Measurements from ENCODE around the gene TPTE2. TPM values are rescaled to one million over a fixed set of nuclear protein-coding genes. Genes with fewer than 3 reads are reported as not detected.
"Not testable (repeated sequence)": the region's sequence is repeated elsewhere in the genome, so short reads cannot be mapped to it uniquely, and the experiment has no call there.

TPTE2 gene
- under 1 TPM; 0.17 to 0.21 TPM for total RNA-seq

DNA sequence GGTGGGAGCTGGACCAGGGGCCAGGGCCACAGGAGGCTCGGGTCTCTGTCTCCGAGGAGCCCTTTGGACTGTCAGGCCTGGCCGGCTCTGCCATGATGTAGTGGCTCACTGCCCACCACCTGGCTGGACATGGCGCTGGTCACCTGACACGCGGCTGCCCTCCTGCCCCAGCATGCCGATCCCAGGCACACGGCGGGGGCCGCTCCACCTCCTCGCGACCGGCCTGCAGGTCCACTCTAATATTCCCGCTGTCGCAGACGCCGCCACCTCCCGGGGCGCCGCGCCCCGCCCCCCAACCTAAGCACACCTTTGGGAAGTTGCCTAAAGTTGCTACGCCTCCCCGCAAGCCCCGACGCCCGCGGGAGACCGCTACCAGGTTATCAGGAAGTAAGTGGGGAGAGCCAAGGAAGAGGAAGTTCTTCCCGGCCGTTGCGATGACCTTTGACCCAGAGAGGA, at the start of gene TPTE2:
Gene TPTE2, minus strand, starts transcription at position 406 of the 456 bp plus-strand sequence. CDS start 58,298 bp downstream, outside the sequence.
- H3K9me3 Mint-ChIP-seq; CTCF ChIA-PET; H3K4me3 Mint-ChIP-seq; POLR2A ChIA-PET; H3K27me3 Mint-ChIP-seq; H3K4me1 Mint-ChIP-seq; H3K27ac Mint-ChIP-seq; H3K36me3 Mint-ChIP-seq (ENCODE audit: low read depth); DNase-seq: not testable (repeated sequence)

DNA sequence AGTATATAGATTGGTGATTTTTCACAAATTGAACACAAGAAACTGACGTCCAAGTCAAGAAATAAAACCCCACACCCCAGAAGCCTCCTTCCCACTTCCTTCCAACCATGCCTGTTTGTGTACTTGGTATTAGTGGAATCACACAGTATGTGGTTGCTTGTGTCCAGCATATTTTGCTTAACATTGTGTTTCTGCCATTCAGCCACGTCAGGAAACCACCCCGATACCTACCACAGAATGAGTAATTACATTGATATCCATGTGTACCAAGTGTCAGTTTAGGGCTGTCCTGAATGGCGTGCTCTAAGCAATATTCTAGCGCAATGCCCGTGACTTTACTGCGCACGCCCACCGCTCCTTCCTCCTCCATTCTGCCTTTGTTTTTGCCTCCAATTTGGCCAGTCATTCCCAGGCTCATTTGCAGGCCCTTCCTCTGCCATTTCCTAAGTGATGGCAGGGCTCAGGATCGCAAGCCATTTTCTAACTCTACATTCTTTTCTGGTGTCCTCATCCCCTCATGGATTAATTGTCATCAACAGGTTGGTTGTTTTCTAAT, 46.3 kb upstream of the TPTE2 start:
- Mint-ChIP-seq H3K27ac (no peak overlapping the region), H3K9me3 (peaks cover 15% of the 10 kb centered on the region), H3K4me1 (peaks cover 1% of the 10 kb centered on the region), H3K36me3 (ENCODE audit: low read depth) (peaks cover 12% of the 10 kb centered on the region), H3K4me3 (no peak overlapping the region), H3K27me3 (peaks cover 17% of the 10 kb centered on the region)
- DNase-seq, result no peak
- ChIA-PET POLR2A (no interaction called here), CTCF (interaction anchor here (0.5 kb wide), 1 partner anchor 39 kb away, joined by 3 read pairs; no protein-coding TSS in a partner anchor)

DNA sequence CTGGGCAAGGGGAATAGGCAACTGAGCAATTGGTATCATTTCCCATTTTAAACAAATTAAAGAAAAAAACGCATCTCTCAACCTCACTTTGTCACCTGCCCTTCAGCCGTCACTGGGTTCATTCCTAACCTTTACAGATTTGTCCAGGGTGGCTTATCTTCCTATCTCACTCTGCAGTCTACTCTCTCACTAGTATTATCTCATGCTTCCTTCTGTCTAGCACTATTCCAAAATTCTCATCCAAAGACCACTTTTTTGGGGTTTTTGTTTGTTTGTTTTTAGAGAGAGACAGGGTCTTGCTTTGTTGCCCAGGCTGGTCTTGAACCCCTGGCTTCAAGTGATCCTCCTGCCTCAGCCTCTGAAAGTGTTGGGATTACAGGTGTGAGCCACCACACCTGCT, 45.4 kb upstream of the TPTE2 start:
- DNase-seq, result no peak
- no peak overlapping the region for H3K27ac Mint-ChIP-seq
- H3K9me3 Mint-ChIP-seq, result peaks cover 15% of the 10 kb centered on the region
- peaks cover 1% of the 10 kb centered on the region for H3K4me1 Mint-ChIP-seq
- peaks cover 20% of the 10 kb centered on the region for H3K27me3 Mint-ChIP-seq
- H3K36me3 Mint-ChIP-seq (ENCODE audit: low read depth), result peaks cover 12% of the 10 kb centered on the region
- no peak overlapping the region for H3K4me3 Mint-ChIP-seq
- ChIA-PET CTCF (interaction anchor here (0.5 kb wide), 1 partner anchor 40 kb away, joined by 3 read pairs; no protein-coding TSS in a partner anchor), POLR2A (no interaction called here)

DNA sequence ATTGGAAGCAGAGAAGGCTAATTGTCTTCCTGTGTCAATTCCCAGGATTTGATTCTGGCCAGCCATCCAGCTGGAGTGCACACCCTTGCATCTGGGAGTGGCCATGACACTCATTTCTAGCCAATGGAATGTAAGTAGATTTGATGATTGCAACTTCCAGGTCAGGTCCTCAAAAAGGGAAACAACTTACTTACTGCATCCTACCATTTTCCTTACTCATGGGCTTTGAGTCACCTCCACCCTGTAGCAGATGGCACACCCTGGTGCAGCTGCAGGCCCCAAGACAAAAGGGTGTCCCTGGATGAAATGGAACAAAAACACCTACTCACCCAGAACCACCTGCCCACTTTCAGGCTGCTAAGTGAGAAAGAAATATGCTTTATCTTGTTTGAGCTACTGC, 44.8 kb upstream of the TPTE2 start:
- Mint-ChIP-seq H3K27ac (no peak overlapping the region), H3K27me3 (peaks cover 23% of the 10 kb centered on the region), H3K9me3 (peaks cover 15% of the 10 kb centered on the region), H3K36me3 (ENCODE audit: low read depth) (peaks cover 12% of the 10 kb centered on the region), H3K4me1 (peaks cover 1% of the 10 kb centered on the region), H3K4me3 (no peak overlapping the region)
- ChIA-PET CTCF (no interaction called here), POLR2A (no interaction called here)
- DNase-seq, result no peak

DNA sequence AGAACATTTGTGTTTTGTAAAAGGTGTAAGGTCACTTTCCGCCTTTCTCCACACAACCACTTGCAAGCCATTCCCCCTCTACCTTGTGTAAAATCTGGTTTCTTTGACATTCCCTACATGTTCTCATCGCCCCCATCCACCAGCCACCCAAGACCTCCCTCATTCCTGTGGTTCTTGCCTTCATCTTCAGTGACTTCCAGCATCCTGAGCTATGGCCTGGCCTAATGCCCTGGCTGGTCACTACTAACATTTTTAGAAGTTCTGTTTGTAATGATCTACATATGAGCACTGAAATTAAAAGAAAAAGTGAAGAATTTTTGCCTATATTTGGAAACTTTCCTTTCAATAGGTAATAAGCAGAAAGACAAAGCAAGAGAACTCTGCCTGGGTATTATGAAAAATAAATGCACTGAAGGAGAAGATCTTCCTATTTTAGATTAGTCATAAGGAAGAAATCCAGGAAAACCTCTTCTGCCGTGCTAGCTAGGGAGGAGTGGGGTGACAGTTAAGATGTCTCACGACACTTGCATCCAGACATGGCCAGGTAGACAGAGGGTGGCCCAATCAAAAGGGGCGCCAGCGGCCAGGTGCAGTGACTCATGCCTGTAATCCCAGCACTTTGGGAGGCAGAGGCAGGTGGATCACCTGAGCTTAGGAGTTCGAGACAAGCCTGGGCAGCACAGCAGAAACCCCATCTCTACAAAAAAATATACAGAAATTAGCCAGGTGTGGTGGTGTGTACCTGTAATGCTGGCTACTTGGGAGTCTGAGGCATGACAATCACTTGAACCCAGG, 44.0 kb upstream of the TPTE2 start:
- Mint-ChIP-seq H3K4me3 (no peak overlapping the region), H3K27ac (no peak overlapping the region), H3K27me3 (peaks cover 28% of the 10 kb centered on the region), H3K9me3 (peaks cover 15% of the 10 kb centered on the region), H3K36me3 (ENCODE audit: low read depth) (peaks cover 12% of the 10 kb centered on the region), H3K4me1 (peaks cover 1% of the 10 kb centered on the region)
- no peak for DNase-seq
- ChIA-PET POLR2A (no interaction called here), CTCF (no interaction called here)

DNA sequence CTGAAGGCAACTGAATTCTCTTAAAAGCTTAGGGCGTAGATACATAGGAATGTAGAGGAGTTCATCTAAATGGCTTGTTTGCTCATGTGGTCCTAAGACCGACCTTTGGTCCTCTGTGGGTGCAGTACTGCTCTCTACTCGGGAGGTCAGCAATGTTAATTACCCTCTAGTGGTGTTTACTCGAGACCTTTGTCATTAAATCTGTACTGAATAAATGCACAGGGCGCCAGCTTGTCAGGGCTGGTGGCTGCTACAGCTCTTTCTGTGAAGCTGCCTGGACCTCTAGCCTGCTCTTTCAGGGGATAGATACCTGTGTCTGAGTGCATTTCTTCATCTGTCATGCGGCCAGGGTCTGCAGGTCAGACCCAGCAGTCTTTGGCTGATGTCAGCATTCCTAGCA, 43.0 kb upstream of the TPTE2 start:
- H3K27ac Mint-ChIP-seq, result no peak overlapping the region
- H3K9me3 Mint-ChIP-seq, result peaks cover 15% of the 10 kb centered on the region
- H3K4me3 Mint-ChIP-seq, result no peak overlapping the region
- no peak for DNase-seq
- ChIA-PET CTCF (no interaction called here), POLR2A (no interaction called here)
- peaks cover 12% of the 10 kb centered on the region for H3K36me3 Mint-ChIP-seq (ENCODE audit: low read depth)
- peaks cover 1% of the 10 kb centered on the region for H3K4me1 Mint-ChIP-seq
- H3K27me3 Mint-ChIP-seq, result peaks cover 35% of the 10 kb centered on the region

DNA sequence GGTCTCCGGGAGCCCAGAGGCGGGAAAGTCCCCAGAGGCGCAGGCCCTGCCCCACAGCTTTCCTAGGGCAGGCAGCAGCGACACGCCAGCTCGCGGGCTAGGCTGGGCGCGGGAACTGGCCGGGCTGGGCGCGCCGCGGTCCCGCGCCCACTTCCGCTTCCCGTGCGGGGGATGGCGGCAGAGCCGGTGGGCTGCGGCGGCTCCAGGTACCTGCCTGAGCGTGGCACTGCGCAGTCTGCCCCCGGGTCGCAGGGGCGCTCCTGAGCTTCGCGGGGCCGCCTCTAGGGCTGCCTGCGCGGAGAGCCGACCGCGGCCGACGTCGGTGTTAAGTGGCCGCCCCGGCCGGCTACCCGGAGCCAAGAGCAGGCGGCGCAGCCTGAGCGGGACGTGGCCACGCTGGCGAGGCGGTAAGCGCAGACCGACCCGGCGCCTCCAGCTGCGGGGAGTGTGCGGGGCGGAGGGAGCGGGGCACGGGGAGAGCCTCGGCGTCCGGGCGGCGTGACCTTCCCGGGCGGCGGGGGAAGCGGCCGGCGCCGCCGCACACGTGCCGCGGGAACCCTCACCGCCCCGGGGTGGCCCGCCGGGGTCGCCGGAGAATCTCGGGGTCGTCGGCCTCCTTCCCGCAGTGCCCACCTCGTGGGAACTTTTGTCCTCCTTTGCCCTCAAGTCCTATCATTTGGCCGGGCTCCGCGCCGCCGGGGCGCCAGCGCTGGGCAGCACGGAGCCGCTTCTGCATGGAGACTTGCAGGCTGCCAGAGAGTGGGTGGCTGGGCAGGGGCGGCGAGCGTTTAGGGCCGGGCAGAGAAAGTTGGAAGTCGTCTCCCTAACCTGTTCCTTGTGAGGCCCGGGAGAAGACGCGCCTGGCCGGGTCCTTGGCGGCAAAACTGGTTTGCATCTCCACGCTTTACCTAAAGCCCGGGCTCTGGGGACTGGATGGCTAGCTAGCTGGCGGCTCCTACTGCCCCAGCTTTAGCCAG, 40.7 kb upstream of the TPTE2 start:
- ChIA-PET POLR2A (no interaction called here), CTCF (interaction anchor here (0.6 to 1.2 kb wide), 2 partner anchors 13 to 23 kb away, joined by 3 read pairs; no protein-coding TSS in a partner anchor)
- H3K27me3 Mint-ChIP-seq, result peaks cover 43% of the 10 kb centered on the region
- peak overlapping the region; percentile 43 for H3K4me3 Mint-ChIP-seq
- peaks cover 12% of the 10 kb centered on the region for H3K36me3 Mint-ChIP-seq (ENCODE audit: low read depth)
- H3K4me1 Mint-ChIP-seq, result peaks cover 1% of the 10 kb centered on the region
- peak; percentile 26 for DNase-seq
- H3K27ac Mint-ChIP-seq, result no peak overlapping the region
- H3K9me3 Mint-ChIP-seq, result peaks cover 15% of the 10 kb centered on the region

DNA sequence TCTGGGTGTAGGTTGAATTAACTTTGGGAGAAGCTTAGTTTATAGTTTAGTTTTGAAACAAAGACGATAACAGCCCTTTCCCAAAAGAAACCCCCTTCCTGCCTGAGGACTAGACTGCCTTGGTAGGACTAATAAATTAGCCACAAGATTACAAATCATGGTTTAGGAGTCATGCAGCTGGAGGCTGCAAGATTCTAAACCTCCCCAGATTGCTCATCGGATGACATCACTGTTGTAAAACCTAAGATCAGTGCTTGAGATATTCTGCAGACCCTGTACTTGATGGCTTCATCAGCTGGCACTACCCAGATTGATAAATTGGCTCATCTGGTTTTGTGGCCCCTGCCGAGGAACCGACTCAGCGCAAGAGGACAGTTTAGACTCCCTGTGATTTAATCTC, 36.2 kb upstream of the TPTE2 start:
- Mint-ChIP-seq H3K27me3 (peaks cover 30% of the 10 kb centered on the region), H3K27ac (no peak overlapping the region), H3K36me3 (ENCODE audit: low read depth) (no peaks in the 10 kb centered on the region), H3K9me3 (no peaks in the 10 kb centered on the region), H3K4me3 (no peak overlapping the region), H3K4me1 (no peaks in the 10 kb centered on the region)
- DNase-seq, result no peak
- POLR2A ChIA-PET, result interaction anchor here (0.6 kb wide), 1 partner anchor 157 kb away, joined by 3 read pairs; no protein-coding TSS in a partner anchor
- CTCF ChIA-PET, result no interaction called here

DNA sequence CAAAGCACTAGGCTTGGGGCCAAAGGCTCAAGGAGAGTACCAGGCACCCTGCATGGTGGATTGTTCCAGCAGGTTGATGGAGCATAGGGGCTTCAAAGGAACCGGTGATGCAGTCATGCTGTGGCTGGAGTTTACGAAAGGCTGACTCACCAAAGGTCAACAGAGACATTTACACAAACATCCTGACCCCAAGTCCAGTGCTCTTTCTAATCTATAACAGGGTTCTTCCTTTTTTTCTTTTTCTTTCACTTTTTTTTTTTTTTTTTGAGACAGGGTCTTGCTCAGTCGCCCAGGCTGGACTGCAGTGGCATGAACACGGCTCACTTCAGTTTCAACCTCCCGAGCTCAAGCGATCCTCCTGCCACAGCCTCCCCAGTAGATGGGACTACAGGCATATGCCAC, 35.6 kb upstream of the TPTE2 start:
- ChIA-PET POLR2A (no interaction called here), CTCF (no interaction called here)
- DNase-seq, result no peak
- Mint-ChIP-seq H3K36me3 (ENCODE audit: low read depth) (no peaks in the 10 kb centered on the region), H3K4me1 (no peaks in the 10 kb centered on the region), H3K27me3 (peaks cover 27% of the 10 kb centered on the region), H3K4me3 (no peak overlapping the region), H3K27ac (no peak overlapping the region), H3K9me3 (no peaks in the 10 kb centered on the region)

DNA sequence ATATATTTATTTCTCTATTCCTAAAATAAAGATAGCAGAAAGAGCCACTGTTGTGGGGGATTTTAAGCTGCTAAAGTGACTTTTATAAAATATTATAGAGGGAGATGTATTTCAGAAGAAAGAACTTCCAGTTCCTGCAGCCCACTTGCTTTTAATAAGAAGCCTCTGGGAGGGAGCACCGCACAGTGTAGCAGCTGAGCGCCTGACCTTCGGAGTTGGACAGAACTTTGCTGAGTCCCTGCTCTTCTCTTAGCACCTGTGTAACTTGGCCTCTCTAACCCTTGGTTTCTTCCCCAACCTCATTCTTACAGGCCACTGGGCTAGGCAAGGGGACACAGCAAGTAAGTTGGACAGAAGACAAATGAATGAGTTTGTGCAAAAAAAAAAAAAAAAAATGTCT, 34.8 kb upstream of the TPTE2 start:
- no peak for DNase-seq
- Mint-ChIP-seq H3K4me3 (no peak overlapping the region), H3K4me1 (no peaks in the 10 kb centered on the region), H3K9me3 (no peaks in the 10 kb centered on the region), H3K27ac (no peak overlapping the region), H3K27me3 (peaks cover 24% of the 10 kb centered on the region), H3K36me3 (ENCODE audit: low read depth) (no peaks in the 10 kb centered on the region)
- POLR2A ChIA-PET, result no interaction called here
- CTCF ChIA-PET, result interaction anchor here (1.2 kb wide), 1 partner anchor 27 kb away, joined by 3 read pairs; no protein-coding TSS in a partner anchor

DNA sequence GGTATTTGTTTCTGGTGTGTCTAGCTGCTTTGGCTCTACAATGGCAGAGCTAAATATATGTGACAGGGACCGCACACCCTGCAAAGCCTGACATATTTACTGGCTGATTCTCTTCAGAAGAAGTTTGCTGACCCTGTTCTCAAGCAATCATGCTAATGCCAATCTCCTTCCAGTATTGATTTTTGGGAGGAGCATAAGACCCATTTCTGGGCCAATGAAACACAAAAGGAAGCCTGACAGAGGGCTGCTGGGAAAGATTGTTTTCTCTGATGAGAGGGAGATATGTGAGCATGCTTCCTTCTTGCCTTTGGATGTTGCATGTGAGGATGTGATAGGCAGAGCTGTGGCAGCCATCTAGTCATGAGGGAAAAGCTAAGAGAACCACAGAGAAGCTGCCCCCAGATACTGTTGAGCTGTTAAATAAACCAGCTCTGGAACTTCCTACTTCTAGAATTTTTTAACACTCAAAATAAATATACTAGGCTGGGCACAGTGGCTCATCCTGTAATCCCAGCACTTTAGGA, 31.4 kb upstream of the TPTE2 start:
- Mint-ChIP-seq H3K36me3 (ENCODE audit: low read depth) (no peaks in the 10 kb centered on the region), H3K27ac (no peak overlapping the region), H3K4me3 (no peak overlapping the region), H3K4me1 (peaks cover 6% of the 10 kb centered on the region), H3K9me3 (no peaks in the 10 kb centered on the region), H3K27me3 (peaks cover 9% of the 10 kb centered on the region)
- CTCF ChIA-PET, result no interaction called here
- POLR2A ChIA-PET, result no interaction called here
- DNase-seq, result no peak

DNA sequence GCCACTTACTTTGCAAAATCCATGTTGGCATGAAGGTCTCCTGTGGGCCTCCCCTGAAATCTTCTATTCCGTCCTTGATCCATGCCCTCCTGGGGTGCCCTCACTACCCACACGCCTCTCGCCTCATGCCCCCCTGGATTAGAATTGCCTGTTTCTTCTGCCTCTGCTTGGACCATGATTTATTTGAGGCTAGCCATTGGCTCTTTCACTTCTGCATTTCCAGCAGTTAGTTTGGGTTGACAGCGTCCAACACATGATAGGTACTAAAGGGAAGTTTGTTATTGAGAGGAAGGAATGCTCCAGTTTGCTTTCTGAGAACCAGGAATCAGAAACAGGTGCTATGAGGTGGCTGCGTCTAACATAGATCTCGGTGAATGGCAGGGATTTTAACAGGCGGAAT, 30.5 kb upstream of the TPTE2 start:
- peaks cover 14% of the 10 kb centered on the region for H3K4me1 Mint-ChIP-seq
- no peaks in the 10 kb centered on the region for H3K9me3 Mint-ChIP-seq
- no peak overlapping the region for H3K4me3 Mint-ChIP-seq
- DNase-seq, result no peak
- H3K36me3 Mint-ChIP-seq (ENCODE audit: low read depth), result no peaks in the 10 kb centered on the region
- ChIA-PET CTCF (no interaction called here), POLR2A (no interaction called here)
- peaks cover 5% of the 10 kb centered on the region for H3K27me3 Mint-ChIP-seq
- no peak overlapping the region for H3K27ac Mint-ChIP-seq

DNA sequence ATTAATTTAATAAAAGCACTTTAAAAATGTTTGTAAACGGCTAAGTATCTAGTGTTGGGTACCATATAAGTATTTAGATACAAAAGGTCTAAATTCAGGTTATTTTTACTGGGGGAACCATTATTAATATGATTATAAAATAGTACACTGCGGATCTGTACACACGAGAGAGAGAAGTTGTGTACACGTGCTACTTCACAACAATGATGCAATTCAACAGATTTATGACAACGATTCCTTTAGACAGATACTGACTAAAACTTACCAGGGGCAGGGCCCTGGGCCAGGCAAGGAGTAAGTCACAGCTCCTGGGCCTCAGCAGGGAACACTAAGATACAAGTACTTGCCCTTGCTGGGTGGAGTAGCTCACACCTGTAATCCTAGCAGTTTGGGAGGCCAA, 29.1 kb upstream of the TPTE2 start:
- Mint-ChIP-seq H3K27me3 (peaks cover 4% of the 10 kb centered on the region), H3K4me3 (no peak overlapping the region), H3K9me3 (peaks cover 3% of the 10 kb centered on the region), H3K4me1 (peaks cover 24% of the 10 kb centered on the region), H3K27ac (no peak overlapping the region), H3K36me3 (ENCODE audit: low read depth) (peaks cover 3% of the 10 kb centered on the region)
- CTCF ChIA-PET, result no interaction called here
- POLR2A ChIA-PET, result no interaction called here
- DNase-seq, result no peak

Measured in activated CD4-positive, alpha-beta T cell treated with anti-CD3 and anti-CD28 coated beads, Interleukin-2, amount 10 ng/mL, durations not matched to agents 7 days and 5 days (primary cell).